Measurements from ENCODE around the gene ZBTB16.

DNA sequence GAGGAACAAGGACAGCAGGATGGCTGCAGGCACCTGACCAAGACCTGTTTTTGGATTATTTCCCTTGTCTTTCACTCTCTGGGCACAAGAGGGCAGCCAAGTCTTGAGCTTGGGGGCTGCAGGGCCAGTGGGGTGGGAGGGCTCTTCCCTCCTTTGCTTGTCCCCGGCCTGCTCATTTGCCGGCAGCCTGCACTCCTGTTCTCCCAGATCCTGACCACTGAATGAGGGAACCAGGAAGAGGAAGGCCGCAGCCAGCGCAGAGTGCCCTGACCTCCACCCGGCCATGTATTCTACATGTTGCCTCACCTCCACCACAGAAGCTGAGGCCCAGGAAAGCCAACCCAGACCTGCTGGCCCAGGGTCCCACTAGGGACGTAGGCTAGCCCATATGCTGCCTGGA lies 221.2 kb downstream of the ZBTB16 start:
- TF ChIP-seq CTCF (conservative IDR thresholded peaks at IDR 0.05) (peak; percentile 56; the same call in 1 of the 2 replicates), EZH2 (IDR thresholded peaks at IDR 0.05; ENCODE audit: low read depth) (no peak)
